PC-3 (cell line): ENCODE results near the gene EP400. TPM values are rescaled to one million over a fixed set of nuclear protein-coding genes. Genes with fewer than 3 reads are reported as not detected.

Experiments
- ATAC-seq: fragments of 200-7000 bp; cut with Tn5 transposase; 2 replicates; pipeline ENCODE4 v1.9.1; 2020; ENCODE audit warnings: mild to moderate bottlenecking, moderate library complexity
- BruUV-seq: library from RNA; stranded (reverse); fragments of 400-500 nt; replicated peaks from 2 replicates; lab custom pipeline; 2021; lab: Mats Ljungman, UMichigan
- CTCF ChIA-PET: fragments of 300-600 bp; sonication (Branson Sonifier 250); formaldehyde crosslinking; loops from one replicate; lab custom pipeline; 2022; ENCODE audit warnings: antibody characterized with exemption; lab: Charles Lee
- POLR2A ChIA-PET: fragments of 300-600 bp; sonication (Branson Sonifier 250); formaldehyde crosslinking; loops from one replicate; lab custom pipeline; 2022; ENCODE audit warnings: antibody characterized with exemption; ENCODE audit not compliant: unreplicated experiment; lab: Charles Lee
- DNase-seq: peaks from one replicate; pipeline ENCODE4 v3.0.0-alpha.2; 2015
- H2AFZ ChIP-seq: fragments of 300-600 bp; sonication (generic); 2 replicates; pipeline ENCODE4 v1.6.0; 2016; ENCODE audit warnings: antibody characterized with exemption, low read length
- H3F3A ChIP-seq: fragments of 300-600 bp; sonication (generic); one replicate; pipeline ENCODE4 v1.6.0; 2017; ENCODE audit warnings: antibody characterized with exemption, low read length, control low read depth, mild to moderate bottlenecking; ENCODE audit not compliant: unreplicated experiment
- H3K27ac ChIP-seq: fragments of 300-600 bp; sonication (generic); 2 replicates; pipeline ENCODE4 v1.5.1; 2016; ENCODE audit warnings: mild to moderate bottlenecking, low read length
- H3K27me3 ChIP-seq: fragments of 300-600 bp; sonication (generic); 2 replicates; pipeline ENCODE4 v1.6.1; 2016; ENCODE audit warnings: low read length, mixed read lengths
- H3K36me3 ChIP-seq: fragments of 300-600 bp; sonication (generic); 2 replicates; pipeline ENCODE4 v1.6.1; 2016; ENCODE audit warnings: low read depth, mixed run types, low read length, mixed read lengths
- H3K4me1 ChIP-seq: fragments of 300-600 bp; sonication (generic); 2 replicates; pipeline ENCODE4 v1.5.1; 2016; ENCODE audit warnings: low read length; ENCODE audit not compliant: insufficient read depth
- H3K4me2 ChIP-seq: fragments of 300-600 bp; sonication (generic); 2 replicates; pipeline ENCODE4 v1.6.0; 2016; ENCODE audit warnings: low read length
- H3K4me3 ChIP-seq: fragments of 300-600 bp; sonication (generic); 2 replicates; pipeline ENCODE4 v1.5.1; 2016; ENCODE audit warnings: mild to moderate bottlenecking, low read length, mixed read lengths
- H3K79me2 ChIP-seq: fragments of 300-600 bp; sonication (generic); 2 replicates; pipeline ENCODE4 v1.6.1; 2017; ENCODE audit warnings: low read length, mixed read lengths
- H3K9ac ChIP-seq: fragments of 300-600 bp; sonication (generic); 2 replicates; pipeline ENCODE4 v1.6.0; 2016; ENCODE audit warnings: mild to moderate bottlenecking, low read length
- H3K9me2 ChIP-seq: fragments of 300-600 bp; sonication (generic); replicated peaks from 2 replicates; pipeline ENCODE4 v1.6.1; 2016; ENCODE audit warnings: mixed run types, low read length, mixed read lengths
- H3K9me3 ChIP-seq: fragments of 300-600 bp; sonication (generic); 2 replicates; pipeline ENCODE4 v1.6.1; 2016; ENCODE audit warnings: low read length, mixed read lengths
- H4K20me1 ChIP-seq: fragments of 300-600 bp; sonication (generic); 2 replicates; pipeline ENCODE4 v1.6.1; 2016; ENCODE audit warnings: low read length, mixed read lengths
- EZH2 ChIP-seq: fragments of 300-600 bp; sonication (generic); IDR thresholded peaks from one replicate; pipeline ENCODE4 v1.6.1; 2017; ENCODE audit warnings: antibody characterized with exemption, mild to moderate bottlenecking, low read length; ENCODE audit not compliant: unreplicated experiment
- EZH2phosphoT487 ChIP-seq: fragments of 300-600 bp; sonication (generic); IDR thresholded peaks from 2 replicates; pipeline ENCODE4 v1.6.1; 2018; ENCODE audit warnings: mild to moderate bottlenecking, antibody characterized with exemption, low read length, borderline replicate concordance
- intact Hi-C: fragments of 100-400 bp; cut with micrococcal nuclease; formaldehyde crosslinking; loops from 2 replicates; pipeline ENCODE4 v1.9.0; 2023
- total RNA-seq: library from RNA; depleted of rRNA; stranded (reverse); fragments of >200 nt; gene quantifications from 2 replicates; pipeline ENCODE4 v1.2.3, GENCODE V29; 2014
- TF ChIP-seq, protein P1 (sequence below): fragments of 300-600 bp; sonication (generic); conservative IDR thresholded peaks from 2 replicates; pipeline ENCODE4 v1.5.1; 2017; ENCODE audit warnings: antibody characterized with exemption, low read depth, mild to moderate bottlenecking, low read length

Gene EP400
- total RNA-seq, 1 experiment from 2014 or later = 20.2 TPM

- no peak overlapping the region for H3K27ac ChIP-seq
- H3K36me3 ChIP-seq = peaks cover 24% of the 10 kb centered on the region
- no peaks in the 10 kb centered on the region for H3K9me3 ChIP-seq
- H3K79me2 ChIP-seq = no peaks in the 10 kb centered on the region
- no peaks in the 10 kb centered on the region for H4K20me1 ChIP-seq
- ATAC-seq (no peak), DNase-seq (no peak)
- no peak overlapping the region for H3K4me3 ChIP-seq
- H3K9ac ChIP-seq = no peak overlapping the region
- H2AFZ ChIP-seq = no peak overlapping the region
- BruUV-seq = no TSS peak
- intact Hi-C loops = no loop called here
- TF ChIP-seq, protein P1, sequence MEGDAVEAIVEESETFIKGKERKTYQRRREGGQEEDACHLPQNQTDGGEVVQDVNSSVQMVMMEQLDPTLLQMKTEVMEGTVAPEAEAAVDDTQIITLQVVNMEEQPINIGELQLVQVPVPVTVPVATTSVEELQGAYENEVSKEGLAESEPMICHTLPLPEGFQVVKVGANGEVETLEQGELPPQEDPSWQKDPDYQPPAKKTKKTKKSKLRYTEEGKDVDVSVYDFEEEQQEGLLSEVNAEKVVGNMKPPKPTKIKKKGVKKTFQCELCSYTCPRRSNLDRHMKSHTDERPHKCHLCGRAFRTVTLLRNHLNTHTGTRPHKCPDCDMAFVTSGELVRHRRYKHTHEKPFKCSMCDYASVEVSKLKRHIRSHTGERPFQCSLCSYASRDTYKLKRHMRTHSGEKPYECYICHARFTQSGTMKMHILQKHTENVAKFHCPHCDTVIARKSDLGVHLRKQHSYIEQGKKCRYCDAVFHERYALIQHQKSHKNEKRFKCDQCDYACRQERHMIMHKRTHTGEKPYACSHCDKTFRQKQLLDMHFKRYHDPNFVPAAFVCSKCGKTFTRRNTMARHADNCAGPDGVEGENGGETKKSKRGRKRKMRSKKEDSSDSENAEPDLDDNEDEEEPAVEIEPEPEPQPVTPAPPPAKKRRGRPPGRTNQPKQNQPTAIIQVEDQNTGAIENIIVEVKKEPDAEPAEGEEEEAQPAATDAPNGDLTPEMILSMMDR = no peak
- TF ChIP-seq EZH2 = no peak
- TF ChIP-seq EZH2phosphoT487 = no peak
- no peaks in the 10 kb centered on the region for H3F3A ChIP-seq
- POLR2A ChIA-PET = no interaction called here
- CTCF ChIA-PET = interaction anchor here (0.6 kb wide), 1 partner anchor 85 kb away, joined by 13 read pairs; no protein-coding TSS in a partner anchor
- H3K27me3 ChIP-seq = no peaks in the 10 kb centered on the region
- peaks cover 8% of the 10 kb centered on the region; the same call in 1 of the 2 replicates for H3K4me1 ChIP-seq
- H3K4me2 ChIP-seq = no peak overlapping the region
- H3K9me2 ChIP-seq = no peaks in the 10 kb centered on the region
Observed at GRCh38 chr12:132076711-132077110, 127.0 kb downstream of the EP400 start.

- no peak; the same call in 1 of the 2 replicates for ATAC-seq
- Histone ChIP-seq H4K20me1 (no peaks in the 10 kb centered on the region), H3K79me2 (no peaks in the 10 kb centered on the region), H3K9me3 (no peaks in the 10 kb centered on the region), H3K4me1 (peaks cover 8% of the 10 kb centered on the region; the same call in 1 of the 2 replicates), H3F3A (no peaks in the 10 kb centered on the region), H3K9ac (no peak overlapping the region), H3K36me3 (peaks cover 22% of the 10 kb centered on the region), H3K27me3 (no peaks in the 10 kb centered on the region), H3K4me3 (no peak overlapping the region), H3K4me2 (no peak overlapping the region), H2AFZ (no peak overlapping the region), H3K27ac (no peak overlapping the region), H3K9me2 (no peaks in the 10 kb centered on the region)
- intact Hi-C loops = no loop called here
- CTCF ChIA-PET = no interaction called here
- BruUV-seq = no TSS peak
- no peak for DNase-seq
- POLR2A ChIA-PET = no interaction called here
- TF ChIP-seq EZH2phosphoT487 (no peak), EZH2 (no peak)
- TF ChIP-seq, protein P1 = no peak
Observed at GRCh38 chr12:132077322-132078100, 127.8 kb downstream of the EP400 start.

DNA sequence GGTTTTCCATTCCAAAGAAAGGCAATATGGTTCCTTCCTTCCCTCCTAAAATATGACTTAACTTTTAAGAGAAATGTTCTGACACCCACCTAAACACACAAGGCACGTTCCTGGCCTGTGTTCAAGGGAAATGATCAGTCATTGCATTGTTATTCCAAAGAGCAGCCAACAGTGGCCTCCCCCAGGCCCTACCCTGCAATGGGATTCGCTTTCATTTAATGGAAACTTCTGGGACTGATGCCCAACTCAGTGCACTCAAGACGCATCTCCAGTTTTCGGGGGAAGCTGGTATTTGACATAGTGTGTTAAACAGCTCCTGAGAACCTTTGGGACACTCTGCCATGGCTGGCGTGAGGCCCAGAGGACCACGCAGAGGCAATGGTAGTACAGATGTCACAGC lies 128.4 kb downstream of the EP400 start:
- no peak overlapping the region for H3K27ac ChIP-seq
- no TSS peak for BruUV-seq
- intact Hi-C loops = no loop called here

More for the DNA sequence above, 128.4 kb downstream of the EP400 start:
- Histone ChIP-seq H3K9me2 (no peaks in the 10 kb centered on the region), H3K9ac (no peak overlapping the region), H3K36me3 (peaks cover 22% of the 10 kb centered on the region), H3K79me2 (no peaks in the 10 kb centered on the region), H2AFZ (no peak overlapping the region), H3K4me3 (no peak overlapping the region), H3K4me2 (no peak overlapping the region), H3K27me3 (no peaks in the 10 kb centered on the region), H3K9me3 (no peaks in the 10 kb centered on the region), H3F3A (no peaks in the 10 kb centered on the region), H3K4me1 (peaks cover 8% of the 10 kb centered on the region; the same call in 1 of the 2 replicates), H4K20me1 (no peaks in the 10 kb centered on the region)
- peak; percentile 73 for DNase-seq
- ChIA-PET CTCF (interaction anchor here (0.5 kb wide), 1 partner anchor 55 kb away, joined by 10 read pairs; no protein-coding TSS in a partner anchor), POLR2A (no interaction called here)
- peak; percentile 83 for ATAC-seq
- TF ChIP-seq, protein P1 = no peak
- TF ChIP-seq EZH2phosphoT487 = no peak
- no peak for TF ChIP-seq EZH2
